Occipital lobe (tissue), 2 donors: ENCODE data around the gene FAM241A. TPM values are rescaled to one million over a fixed set of nuclear protein-coding genes. Genes with fewer than 3 reads are reported as not detected.

Experiments used
- DNase-seq: peaks from one replicate; lab custom pipeline; 2025; lab: John Stamatoyannopoulos, UW
- total RNA-seq: library from RNA; depleted of rRNA; stranded (reverse); fragments of >200 nt; gene quantifications from one replicate; pipeline ENCODE4 v1.2.3, GENCODE V29; 2014

FAM241A gene
- total RNA-seq, 1 donor from 2014 or later = 10.6 TPM

DNA sequence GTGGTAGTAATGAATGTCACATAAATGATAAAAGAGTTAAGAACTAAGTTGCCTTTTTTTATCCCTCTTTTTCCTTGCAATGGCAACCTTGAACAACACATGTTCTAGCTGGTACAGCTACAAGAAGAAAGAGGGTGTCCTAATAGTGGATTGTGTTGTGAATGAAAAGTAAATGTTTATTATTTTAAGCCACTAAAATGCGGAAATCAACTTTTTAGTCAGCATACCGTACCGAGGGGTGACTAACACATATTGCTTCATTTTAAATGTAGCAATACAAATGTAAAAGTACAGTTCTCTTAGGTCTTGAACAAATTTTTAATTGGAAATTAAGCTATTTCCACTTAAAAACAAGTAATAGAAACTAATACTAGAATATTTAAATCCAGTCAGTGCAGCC, 68.6 kb downstream of the FAM241A start:
- DNase-seq = no peak

GRCh38 chr4:112214390-112215264, 69.4 kb downstream of the FAM241A start:
- no peak for DNase-seq

DNA sequence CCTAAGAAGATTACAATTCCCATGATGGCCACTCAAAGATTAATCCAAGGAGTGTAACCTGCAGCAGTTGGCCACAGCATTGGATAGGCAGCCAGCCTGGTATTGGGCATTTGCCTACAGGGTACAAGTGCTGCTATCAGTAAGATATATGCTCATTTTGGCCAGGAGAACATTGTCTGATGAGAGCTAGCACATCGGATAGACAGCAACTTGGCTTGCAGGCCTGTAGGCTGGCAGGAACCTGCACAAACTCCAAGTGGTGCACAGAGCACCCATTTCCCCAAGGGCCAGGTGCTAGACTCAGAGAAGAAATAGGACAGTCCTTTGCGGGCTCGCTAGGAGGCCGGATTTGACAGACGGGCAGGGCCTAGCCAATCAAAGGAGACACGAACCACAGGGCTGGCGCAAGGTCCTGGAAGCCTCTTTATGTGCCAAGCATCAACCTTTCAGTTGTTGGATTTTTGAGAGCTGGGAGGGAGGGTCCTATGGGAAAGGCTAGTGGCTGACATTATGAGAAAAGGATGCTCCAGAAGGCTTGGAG, 74.6 kb downstream of the FAM241A start:
- no peak for DNase-seq

DNA sequence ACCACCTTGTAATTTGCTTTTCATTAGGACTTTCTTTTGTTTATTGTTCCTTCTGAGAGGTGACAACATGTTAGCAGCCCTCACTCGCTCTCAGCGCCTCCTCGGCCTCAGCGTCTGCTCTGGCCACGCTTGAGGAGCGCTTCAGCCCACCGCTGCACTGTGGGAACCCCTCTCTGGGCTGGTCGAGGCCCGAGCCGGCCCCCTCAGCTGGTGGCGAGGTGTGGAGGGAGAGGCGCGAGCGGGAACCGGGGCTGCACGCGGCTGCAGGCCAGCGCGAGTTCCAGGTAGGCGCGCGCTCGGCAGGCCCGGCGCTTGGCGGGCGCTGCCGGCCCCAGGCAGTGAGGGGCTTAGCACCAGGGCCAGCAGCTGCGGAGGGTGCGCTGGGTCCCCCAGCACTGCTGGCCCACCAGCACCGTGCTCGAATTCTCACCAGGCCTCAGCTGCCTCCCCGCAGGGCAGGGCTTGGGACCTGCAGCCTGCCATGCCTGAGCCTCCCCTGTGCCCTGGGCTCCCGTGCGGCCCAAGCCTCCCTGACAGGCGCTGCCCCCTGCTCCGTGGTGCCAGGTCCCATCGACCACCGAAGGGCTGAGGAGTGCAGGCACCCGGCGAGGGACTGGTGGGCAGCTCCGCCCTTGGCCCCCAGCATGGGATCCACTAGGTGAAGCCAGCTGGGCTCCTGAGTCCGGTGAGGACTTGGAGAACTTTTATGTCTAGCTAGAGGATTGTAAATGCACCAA, 77.1 kb downstream of the FAM241A start:
- no peak for DNase-seq

GRCh38 chr4:112225157-112225556, 79.9 kb downstream of the FAM241A start:
- DNase-seq = no peak

DNA sequence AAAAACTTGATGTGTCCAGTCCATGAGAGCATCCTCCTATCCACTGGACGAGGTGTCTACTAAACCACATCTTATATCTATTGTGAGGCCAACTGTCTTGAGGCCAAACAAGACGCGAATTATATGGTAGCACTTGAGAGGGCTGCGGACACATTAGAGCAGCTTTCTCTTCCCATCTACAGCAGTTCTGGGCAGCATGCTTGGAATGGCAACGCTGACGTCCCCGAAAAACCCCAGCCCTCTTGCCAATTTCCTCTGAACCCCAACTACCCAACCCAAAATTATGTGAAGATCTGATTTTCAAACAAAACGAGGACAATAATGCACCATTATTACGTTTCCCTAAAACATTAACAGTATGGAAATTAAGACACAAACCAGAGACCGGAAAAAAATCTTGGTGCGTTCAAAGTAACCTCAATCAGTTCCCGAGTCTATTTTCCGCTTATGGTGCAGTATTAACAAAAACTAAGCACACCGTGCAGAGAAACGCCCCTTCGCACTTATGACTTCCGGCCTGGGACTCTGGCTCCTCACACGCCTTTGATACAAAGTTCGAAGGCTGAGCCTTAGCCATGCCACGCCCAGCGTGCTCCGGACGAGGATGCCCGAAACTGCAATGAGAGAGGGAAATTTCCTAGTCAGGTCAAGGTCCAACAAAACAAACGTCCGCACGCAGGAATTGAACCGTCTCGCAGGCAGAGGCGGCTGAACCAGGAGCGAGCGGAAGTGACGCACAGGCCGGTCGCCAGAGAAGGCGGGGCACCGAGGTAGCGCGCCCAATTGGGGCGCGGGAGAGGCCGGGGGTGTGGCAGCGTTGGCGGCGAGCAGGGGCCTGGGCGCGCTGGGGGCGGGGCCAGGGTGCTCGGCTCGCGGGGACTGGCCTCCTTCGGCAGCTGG, 85.9 kb downstream of the FAM241A start:
- DNase-seq = peak; percentile 97

GRCh38 chr4:112231779-112232713, 86.8 kb downstream of the FAM241A start, which contains the start of gene AP1AR:
AP1AR (plus strand) TSS chr4:112231787; CDS start chr4:112232092, 305 bp downstream.
- peak; percentile 76 for DNase-seq

DNA sequence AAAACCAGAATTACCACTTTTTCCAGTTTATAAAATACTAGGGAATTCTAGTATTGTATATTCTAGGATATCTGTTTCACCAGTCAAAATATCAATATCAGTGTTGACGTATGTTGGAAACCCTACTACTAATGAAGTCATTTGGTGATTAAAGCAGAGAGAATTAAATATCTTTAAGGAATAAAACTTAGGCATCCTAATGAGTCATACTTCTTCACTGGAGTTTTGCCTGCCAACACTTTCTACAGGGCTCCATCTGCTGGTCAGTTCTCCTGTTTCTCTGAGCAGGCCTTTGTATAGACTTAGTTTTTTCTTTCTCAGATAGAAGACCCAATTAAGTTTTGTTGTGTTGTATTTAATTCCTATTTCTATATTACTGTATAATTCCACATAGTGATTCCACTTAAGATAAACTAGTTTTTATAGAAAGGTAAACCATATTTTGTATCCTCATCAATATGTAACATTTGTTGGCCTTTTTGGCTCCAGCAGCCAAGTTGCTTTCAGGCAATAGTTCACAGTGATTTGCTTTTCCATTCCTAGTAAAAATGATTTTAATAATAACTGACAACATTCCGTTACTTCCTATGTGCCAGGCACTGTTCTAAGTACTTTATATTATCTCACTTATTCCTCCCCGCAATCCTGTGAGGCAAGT, 89.8 kb downstream of the FAM241A start:
- DNase-seq = peak; percentile 4

- no peak for DNase-seq
Observed at GRCh38 chr4:112236040-112236439, 90.8 kb downstream of the FAM241A start.

DNA sequence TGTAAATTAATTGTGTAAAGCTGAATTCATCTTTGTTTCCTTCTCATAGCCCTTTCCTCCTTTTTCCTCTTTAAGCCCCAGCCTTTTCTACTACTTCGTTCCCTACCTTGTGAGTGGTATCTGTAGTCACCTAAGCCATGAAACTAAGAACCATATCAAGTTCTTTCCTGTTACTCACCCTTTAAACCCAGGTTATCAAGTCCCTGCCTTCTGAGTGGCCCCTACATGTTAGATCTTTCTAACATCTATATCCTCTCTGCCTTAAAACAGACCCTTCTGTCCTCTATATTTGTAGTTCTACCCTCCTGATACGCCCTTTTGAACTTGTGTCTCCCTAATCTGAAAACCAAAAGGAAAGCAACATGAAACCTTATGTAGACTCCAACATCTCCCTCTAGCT, 93.6 kb downstream of the FAM241A start:
- DNase-seq = no peak

Other genes with a start within 250 kb of the FAM241A start
- 127 TPM for gene AP1AR, start 86.3 kb downstream of the FAM241A start, total RNA-seq
- 7.8 TPM for gene TIFA, start 140.4 kb downstream of the FAM241A start, total RNA-seq
- 7.3 TPM for gene ALPK1, start 151.9 kb downstream of the FAM241A start, total RNA-seq